SK-N-MC (cell line): Measurements from ENCODE around the gene MTCH1.

Experiments used
- EZH2 ChIP-seq: fragments of 200-600 bp; sonication (generic); IDR thresholded peaks from one replicate; pipeline ENCODE4 v1.6.1; 2017; ENCODE audit warnings: antibody characterized with exemption
- FOXP2 ChIP-seq: optimal IDR thresholded peaks from 2 replicates; pipeline ENCODE3; 2011; ENCODE audit warnings: mild to moderate bottlenecking, moderate library complexity; ENCODE audit not compliant: insufficient read depth; ENCODE audit errors: extremely low read length, control extremely low read depth

DNA sequence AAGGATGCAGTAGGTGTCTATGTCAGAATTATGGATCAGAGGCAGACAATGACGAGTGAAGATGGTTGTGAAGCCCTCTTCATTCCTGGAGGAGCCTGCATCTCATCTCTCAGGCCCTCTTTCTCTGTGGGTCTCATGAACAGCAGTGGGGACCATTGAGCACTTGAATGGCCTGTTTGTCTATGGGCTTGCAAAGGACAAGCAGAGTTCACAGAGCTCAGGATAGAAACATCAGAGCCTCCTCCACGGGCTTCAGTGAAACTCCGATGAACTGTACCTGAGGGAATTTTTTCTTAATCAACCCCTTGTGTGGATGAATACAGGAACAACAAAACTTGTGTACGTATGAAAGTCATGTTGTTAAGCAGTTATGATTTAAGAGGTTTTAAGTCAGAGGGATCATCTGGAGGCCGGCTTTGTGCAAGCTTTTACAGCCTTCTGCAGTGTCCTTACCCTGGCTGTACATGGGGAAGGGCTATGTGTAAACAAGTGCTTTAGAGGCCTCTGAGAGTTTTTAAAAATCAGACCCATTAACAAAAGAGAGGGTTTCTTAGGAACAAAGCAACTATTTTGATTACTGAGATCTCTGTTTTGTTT lies 61.1 kb downstream of the MTCH1 start:
- TF ChIP-seq EZH2, result no peak
- no peak for TF ChIP-seq FOXP2
